ENCODE data around the gene ALDH1B1.

- TF ChIP-seq EZH2phosphoT487 (IDR thresholded peaks at IDR 0.05; ENCODE audit: borderline replicate concordance, low read length): no peak
- no peak for TF ChIP-seq CTCF (conservative IDR thresholded peaks at IDR 0.05; ENCODE audit: low read depth, low read length)
- no peak for TF ChIP-seq EZH2 (IDR thresholded peaks at IDR 0.05; ENCODE audit: low read length, unreplicated experiment)
Measured at GRCh38 chr9:38418366-38418765, 25.9 kb downstream of the ALDH1B1 start.

All from PC-3 (cell line).